ENCODE measurements around the gene RIN1. TPM values are rescaled to one million over a fixed set of nuclear protein-coding genes. Genes with fewer than 3 reads are reported as not detected.
A peak's percentile ranks its signal among the peaks of the same experiment; 100 is the strongest.

Gene RIN1
- total RNA-seq, 1 donor from 2014 or later, result 0.56 TPM

DNA sequence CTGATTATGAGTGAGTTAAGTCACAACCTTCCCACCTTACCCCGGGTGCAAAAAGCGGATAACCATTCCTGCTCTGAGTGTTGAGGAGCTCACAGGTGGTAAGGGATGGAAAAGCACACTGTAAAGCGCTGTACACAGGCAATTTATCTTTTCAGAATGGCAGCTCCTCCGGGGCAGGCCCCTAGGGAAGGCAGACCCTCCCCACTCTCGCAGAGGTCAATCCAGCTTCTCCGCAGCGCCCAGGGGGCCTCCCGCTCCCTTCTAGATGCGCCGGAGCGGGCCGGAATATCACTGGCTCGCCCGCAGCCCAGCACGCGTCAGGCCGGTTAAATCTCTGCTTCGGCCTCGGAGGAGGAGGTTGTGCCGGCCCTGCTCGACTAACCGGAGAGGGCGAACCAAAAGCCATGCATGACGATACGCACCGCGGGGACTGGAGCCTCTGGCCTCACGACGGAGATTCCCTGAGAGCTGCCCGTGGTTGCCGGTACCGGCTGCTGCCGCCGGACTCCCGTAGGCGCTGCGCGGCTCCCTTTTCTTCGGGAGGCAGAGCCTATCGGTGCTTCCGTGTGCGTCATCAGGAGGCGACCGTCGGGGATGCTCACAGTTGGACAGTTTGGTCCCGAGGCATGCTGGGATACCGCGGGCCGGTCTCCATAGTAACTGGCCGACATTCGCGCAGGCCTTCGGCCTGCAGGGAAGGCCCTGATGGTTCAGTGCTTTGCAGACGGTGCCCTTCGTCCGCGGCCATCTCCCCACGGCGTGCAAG is 8.5 kb upstream of the RIN1 start, which contains the start of gene BRMS1:
Gene BRMS1 (minus strand): TSS at position 555 of the 766 bp plus-strand sequence. CDS start 2,870 bp downstream, outside the sequence.
- Mint-ChIP-seq H3K36me3 (peaks cover 4% of the 10 kb centered on the region), H3K27me3 (ENCODE audit: insufficient read depth, low read depth) (peaks cover 22% of the 10 kb centered on the region), H3K4me3 (peak within 1 kb of the TSS; percentile 96), H3K9me3 (peaks cover 4% of the 10 kb centered on the region), H3K4me1 (peaks cover 45% of the 10 kb centered on the region), H3K27ac (peak within 1 kb of the TSS; percentile 13)
- peak within 1 kb of the TSS; percentile 92 for H3K9ac ChIP-seq
- TF ChIP-seq, protein P1, sequence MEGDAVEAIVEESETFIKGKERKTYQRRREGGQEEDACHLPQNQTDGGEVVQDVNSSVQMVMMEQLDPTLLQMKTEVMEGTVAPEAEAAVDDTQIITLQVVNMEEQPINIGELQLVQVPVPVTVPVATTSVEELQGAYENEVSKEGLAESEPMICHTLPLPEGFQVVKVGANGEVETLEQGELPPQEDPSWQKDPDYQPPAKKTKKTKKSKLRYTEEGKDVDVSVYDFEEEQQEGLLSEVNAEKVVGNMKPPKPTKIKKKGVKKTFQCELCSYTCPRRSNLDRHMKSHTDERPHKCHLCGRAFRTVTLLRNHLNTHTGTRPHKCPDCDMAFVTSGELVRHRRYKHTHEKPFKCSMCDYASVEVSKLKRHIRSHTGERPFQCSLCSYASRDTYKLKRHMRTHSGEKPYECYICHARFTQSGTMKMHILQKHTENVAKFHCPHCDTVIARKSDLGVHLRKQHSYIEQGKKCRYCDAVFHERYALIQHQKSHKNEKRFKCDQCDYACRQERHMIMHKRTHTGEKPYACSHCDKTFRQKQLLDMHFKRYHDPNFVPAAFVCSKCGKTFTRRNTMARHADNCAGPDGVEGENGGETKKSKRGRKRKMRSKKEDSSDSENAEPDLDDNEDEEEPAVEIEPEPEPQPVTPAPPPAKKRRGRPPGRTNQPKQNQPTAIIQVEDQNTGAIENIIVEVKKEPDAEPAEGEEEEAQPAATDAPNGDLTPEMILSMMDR (IDR thresholded peaks at IDR 0.05), result peak; percentile 21
- TF ChIP-seq EZH2phosphoT487 (IDR thresholded peaks at IDR 0.05), result no peak
- peak within 1 kb of the TSS; percentile 43 for H3K27ac ChIP-seq
- peak within 1 kb of the TSS; percentile 21 for H2AFZ ChIP-seq (replicated peaks)
- DNase-seq (ENCODE audit: low spot score), result peak; percentile 99
- H4K20me1 ChIP-seq (ENCODE audit: low read depth), result peaks cover 13% of the 10 kb centered on the region
- H3K4me2 ChIP-seq, result peak within 1 kb of the TSS; percentile 99
- peaks cover 39% of the 10 kb centered on the region for H3K79me2 ChIP-seq (ENCODE audit: low read depth)
- no peaks in the 10 kb centered on the region for H3K9me3 ChIP-seq (ENCODE audit: low read depth)
- peak within 1 kb of the TSS; percentile 86 for H3K4me3 ChIP-seq
- no peaks in the 10 kb centered on the region for H3K36me3 ChIP-seq
- peaks cover 26% of the 10 kb centered on the region for H3K4me1 ChIP-seq
- H3F3A ChIP-seq (ENCODE audit: low read depth), result peaks cover 49% of the 10 kb centered on the region
- H3K27me3 ChIP-seq, result no peaks in the 10 kb centered on the region

DNA sequence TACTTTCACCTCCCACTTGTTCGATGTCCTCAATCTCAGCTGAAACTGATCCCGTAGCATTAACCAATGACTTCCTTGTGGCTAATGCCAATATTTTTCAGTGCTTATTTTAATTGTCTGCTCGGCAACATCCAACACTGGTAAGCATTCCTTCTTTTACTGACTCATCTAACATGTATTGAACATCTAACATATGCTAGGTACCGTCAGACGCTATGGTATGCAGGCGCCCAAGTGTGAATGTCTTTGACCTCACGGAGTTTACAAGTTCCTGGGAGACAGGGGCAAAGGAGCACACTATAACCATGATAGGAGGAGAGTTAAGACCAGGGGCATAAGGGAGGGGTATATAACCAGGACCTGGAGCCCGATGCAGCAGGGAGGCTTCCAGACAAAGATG is 6.9 kb upstream of the RIN1 start:
- Histone ChIP-seq H3K4me2 (no peak overlapping the region), H3K9ac (no peak overlapping the region), H3K27me3 (no peaks in the 10 kb centered on the region), H3K36me3 (no peaks in the 10 kb centered on the region), H2AFZ (replicated peaks) (no peak overlapping the region), H3K27ac (no peak overlapping the region), H3K4me1 (peaks cover 26% of the 10 kb centered on the region), H4K20me1 (ENCODE audit: low read depth) (peaks cover 13% of the 10 kb centered on the region), H3K79me2 (ENCODE audit: low read depth) (peaks cover 35% of the 10 kb centered on the region), H3F3A (ENCODE audit: low read depth) (peaks cover 43% of the 10 kb centered on the region), H3K9me3 (ENCODE audit: low read depth) (no peaks in the 10 kb centered on the region), H3K4me3 (no peak overlapping the region)
- DNase-seq (ENCODE audit: low spot score), result no peak
- H3K9me3 Mint-ChIP-seq, result peaks cover 4% of the 10 kb centered on the region
- H3K36me3 Mint-ChIP-seq, result peaks cover 4% of the 10 kb centered on the region
- no peak overlapping the region for H3K27ac Mint-ChIP-seq
- peaks cover 13% of the 10 kb centered on the region for H3K27me3 Mint-ChIP-seq (ENCODE audit: insufficient read depth, low read depth)
- TF ChIP-seq, protein P1 (IDR thresholded peaks at IDR 0.05), result no peak
- TF ChIP-seq EZH2phosphoT487 (IDR thresholded peaks at IDR 0.05) (no peak), EZH2 (IDR thresholded peaks at IDR 0.05) (no peak)
- H3K4me1 Mint-ChIP-seq, result peaks cover 36% of the 10 kb centered on the region
- H3K4me3 Mint-ChIP-seq, result peak overlapping the region; percentile 96

DNA sequence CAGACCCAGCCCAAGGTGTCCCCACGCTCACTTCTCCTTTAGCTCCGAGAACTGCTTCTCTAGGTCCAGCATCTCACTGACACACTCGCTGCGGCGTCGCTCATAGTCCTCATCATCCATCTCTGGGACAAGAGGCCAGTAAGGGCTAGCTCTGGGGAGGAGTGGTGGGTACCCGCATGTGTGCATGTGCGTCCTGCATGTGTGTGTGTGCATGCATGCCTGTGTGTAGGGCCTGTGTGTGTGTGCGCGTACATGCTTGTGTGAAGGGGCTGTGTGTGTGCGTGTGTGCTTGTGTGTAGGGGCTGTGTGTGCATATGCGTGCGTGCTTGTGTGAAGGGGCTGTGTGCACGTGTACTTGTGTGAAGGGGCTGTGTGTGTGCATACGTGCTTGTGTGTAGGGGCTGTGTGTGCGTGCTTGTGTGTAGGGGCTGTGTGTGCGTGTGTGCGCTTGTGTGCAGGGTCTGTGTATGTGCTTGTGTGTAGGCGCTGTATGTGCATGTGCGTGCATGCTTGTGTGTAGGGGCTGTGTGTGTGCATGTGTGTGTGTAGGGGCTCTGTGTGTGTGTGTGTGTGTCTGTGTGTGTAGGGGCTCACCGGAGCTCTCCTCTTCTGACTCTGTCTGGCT is 5.4 kb upstream of the RIN1 start:
- peaks cover 41% of the 10 kb centered on the region for H3F3A ChIP-seq (ENCODE audit: low read depth)
- H3K4me1 ChIP-seq, result peaks cover 24% of the 10 kb centered on the region
- H2AFZ ChIP-seq (replicated peaks), result no peak overlapping the region
- DNase-seq (ENCODE audit: low spot score), result no peak
- Mint-ChIP-seq H3K4me3 (peak overlapping the region; percentile 38), H3K27ac (no peak overlapping the region), H3K9me3 (no peaks in the 10 kb centered on the region), H3K27me3 (ENCODE audit: insufficient read depth, low read depth) (peaks cover 11% of the 10 kb centered on the region), H3K36me3 (no peaks in the 10 kb centered on the region), H3K4me1 (peaks cover 45% of the 10 kb centered on the region)
- H3K27ac ChIP-seq, result no peak overlapping the region
- no peak overlapping the region for H3K4me2 ChIP-seq
- H3K4me3 ChIP-seq, result no peak overlapping the region
- peaks cover 18% of the 10 kb centered on the region for H4K20me1 ChIP-seq (ENCODE audit: low read depth)
- no peaks in the 10 kb centered on the region for H3K9me3 ChIP-seq (ENCODE audit: low read depth)
- TF ChIP-seq EZH2phosphoT487 (IDR thresholded peaks at IDR 0.05), result no peak
- H3K36me3 ChIP-seq, result no peaks in the 10 kb centered on the region
- no peak overlapping the region for H3K9ac ChIP-seq
- no peaks in the 10 kb centered on the region for H3K27me3 ChIP-seq
- peaks cover 30% of the 10 kb centered on the region for H3K79me2 ChIP-seq (ENCODE audit: low read depth)
